HUDEP-2 (cell line): ENCODE data around the gene NAALADL2.

Experiments
- DNase-seq, 76 experiments: peaks; one replicate each; lab custom pipeline; 2025; ENCODE audit not compliant: unreplicated experiment in 76 of 76; lab: John Stamatoyannopoulos, UW

NAALADL2 gene

DNA sequence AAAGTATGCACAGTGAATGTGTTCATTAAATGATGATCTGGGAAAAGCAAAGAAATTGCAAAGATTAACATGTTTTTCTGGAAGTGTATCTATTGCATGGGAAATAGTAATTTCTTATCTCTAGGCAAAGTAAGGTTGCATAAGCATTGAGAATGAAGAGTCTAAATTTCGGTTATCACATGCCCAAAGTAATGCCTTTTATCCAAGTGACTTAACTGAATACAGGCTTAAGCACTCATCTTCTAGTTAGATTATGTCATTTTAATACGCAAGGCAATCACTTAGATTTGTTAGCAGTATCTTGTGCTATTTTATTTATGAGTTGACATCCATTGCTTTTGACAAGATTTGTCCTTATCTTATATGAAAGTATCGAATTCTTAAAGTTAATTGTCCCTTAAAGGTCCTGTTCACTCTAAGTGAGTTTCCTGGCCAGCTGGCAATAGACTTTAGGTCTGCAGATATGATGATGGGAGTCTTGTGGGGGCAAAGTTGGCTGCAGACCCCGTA, 100.5 kb downstream of the NAALADL2 start:
- no peak for DNase-seq

DNA sequence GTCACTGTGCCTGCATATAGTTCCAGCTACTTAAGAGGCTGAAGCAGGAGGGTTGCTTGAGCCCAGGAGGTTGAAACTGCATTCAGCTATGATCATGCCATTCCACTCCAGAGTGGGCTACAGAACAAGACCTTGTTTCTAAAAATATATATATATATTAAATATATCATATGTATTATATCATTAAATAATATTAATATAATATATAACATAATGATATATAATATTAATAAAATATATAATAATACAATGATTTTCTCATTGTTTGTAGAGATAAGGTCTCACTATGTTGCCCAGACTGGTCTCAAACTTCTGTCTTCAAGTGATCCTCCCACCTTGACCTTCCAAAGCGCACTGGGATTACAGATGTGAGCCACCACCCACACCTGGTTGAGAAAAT, 101.8 kb downstream of the NAALADL2 start:
- DNase-seq = no peak

DNA sequence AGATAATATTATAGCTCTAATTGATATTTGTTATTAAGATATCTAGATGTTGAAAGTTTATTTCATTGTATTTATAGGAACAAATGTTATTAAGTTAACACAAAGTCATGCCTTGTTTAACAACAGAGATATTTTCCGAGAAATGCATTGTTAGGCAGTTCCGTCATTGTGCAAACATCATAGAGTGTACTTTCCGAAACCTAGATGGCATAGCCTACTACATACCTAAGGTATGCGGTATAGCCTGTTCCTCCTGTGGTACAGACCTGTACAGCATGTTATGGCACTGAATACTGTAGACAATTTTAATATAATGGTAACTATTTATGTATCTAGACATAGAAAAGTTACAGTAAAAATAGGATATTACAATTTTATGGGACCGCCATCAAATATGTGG, 114.3 kb downstream of the NAALADL2 start:
- DNase-seq = no peak

DNA sequence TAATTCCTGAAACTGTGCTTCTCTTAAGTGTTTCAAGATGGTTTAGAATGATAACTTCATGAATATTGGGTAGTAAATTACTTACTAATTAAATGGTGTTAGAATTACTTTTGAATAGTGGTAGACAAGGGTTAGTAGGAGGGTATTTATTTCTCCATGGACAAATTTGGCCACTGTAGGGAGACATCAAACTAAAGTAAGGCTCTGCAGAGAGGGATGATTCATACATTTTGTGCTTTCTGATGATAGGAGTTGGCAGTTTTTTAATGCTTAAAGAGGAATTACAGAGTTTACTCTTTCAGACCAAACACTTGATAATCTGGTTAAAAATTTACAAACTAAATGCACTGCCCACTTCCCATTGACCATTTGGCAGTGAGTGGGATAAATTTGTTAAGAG, 127.6 kb downstream of the NAALADL2 start:
- no peak for DNase-seq

DNA sequence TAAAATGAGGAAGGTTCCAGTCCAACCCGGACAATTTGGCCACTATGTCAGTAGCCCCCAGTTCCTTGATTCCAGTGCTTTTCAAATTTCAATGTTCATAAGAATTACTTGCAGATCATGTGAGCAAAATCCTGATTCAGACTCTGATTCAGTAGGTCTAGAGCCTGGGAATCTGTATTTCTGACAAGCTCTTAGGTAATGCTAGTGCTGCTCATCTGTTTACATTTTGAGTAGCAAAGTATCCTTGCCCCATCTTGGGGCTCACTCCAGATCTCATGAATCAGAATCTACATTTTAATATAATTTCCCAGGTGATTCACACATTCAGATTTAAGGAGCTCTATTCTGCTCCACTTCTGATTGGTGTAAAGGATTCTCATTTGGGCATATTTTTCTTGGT, 142.0 kb downstream of the NAALADL2 start:
- DNase-seq = no peak

DNA sequence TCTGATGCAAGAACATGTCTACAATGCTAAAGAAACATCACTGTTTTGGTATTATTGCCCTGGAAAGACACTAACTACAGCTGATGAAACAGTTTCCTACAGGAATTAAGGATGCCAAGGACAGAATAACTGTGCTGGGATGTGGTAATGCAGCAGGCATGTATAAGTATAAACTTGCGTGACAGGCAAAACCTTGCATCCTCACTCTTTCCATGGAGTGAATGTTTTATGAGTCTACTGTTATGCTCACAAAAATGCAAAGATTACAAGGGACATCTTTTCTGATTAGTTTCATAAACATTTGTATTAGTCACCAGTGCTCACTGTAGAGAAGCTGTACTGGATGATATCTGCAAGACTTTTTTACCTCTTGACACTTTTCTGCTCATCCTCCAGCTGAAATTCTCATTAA, 143.6 kb downstream of the NAALADL2 start:
- DNase-seq = no peak

DNA sequence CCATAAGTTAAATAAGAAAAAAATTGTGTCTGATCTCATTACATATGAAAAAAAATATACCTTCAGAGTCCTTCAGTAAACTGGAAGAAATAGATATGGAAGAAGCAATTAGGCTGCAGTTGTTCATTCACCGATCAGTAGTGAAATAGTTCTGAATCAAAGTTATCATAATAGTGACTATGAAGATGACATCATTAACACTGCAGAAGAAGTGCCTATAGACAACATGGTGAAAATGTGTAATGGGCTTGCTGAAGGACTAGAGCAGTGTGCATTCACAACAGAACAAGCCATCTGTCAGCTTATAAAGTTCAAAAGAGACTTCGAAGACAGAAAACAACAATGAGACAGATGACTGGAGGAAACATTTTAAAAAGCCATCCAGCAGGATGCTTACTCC, 144.5 kb downstream of the NAALADL2 start:
- no peak for DNase-seq

DNA sequence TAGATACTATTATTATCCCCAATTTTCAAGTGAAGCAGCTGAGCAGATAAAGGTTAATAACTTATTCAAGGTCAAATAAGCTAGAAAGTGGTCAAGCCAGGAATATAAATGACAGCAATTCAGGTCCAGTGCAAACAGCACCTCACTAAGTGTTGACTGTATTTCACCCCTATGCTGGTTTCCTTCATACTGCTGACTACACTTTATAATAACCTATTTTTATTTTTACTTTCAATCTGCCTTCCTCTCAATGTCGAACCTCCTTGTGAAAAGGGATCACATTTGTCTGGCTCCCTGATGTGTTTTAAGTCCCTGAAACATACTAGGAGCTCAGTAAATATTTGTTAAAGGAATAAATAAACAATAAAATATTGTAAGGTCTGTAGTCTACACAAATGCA, 146.1 kb downstream of the NAALADL2 start:
- DNase-seq = no peak

DNA sequence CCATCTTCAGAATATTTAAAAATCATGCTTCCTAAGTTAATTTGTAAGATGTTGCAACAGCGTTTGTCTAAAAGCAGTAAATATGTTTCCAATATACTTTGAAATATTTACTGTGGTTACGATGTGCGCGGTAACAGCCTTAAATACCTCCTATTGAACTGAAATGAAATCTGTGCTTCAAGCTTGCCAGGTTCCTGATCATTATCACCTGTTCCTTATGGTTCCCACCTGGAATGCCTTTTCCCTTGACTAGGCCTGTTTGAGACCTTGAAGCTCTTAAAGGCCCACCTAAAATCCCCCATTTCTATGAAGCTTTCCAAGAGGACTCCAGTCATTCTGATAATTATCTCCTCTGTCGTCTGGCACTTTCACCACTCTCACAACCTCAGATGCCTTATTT, 146.7 kb downstream of the NAALADL2 start:
- no peak for DNase-seq

DNA sequence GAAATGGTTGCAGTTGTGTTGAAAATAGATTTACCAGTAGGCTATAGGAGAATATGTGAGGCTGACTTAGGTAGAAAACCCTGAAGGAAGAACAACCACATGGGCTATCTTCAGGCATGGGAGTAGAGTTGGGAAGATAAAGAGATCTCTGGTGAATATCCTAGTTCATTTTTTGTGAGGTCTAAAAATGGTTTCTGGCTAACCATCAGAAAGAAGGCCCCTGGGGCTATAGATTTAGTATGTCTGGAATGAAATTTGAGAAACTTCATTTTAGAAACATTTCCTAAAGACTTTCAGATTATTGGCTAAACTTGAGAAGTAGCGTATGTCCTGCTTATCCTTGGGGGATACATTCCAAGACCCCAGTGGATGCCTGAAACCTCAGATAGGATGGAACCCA, 148.2 kb downstream of the NAALADL2 start:
- no peak for DNase-seq

DNA sequence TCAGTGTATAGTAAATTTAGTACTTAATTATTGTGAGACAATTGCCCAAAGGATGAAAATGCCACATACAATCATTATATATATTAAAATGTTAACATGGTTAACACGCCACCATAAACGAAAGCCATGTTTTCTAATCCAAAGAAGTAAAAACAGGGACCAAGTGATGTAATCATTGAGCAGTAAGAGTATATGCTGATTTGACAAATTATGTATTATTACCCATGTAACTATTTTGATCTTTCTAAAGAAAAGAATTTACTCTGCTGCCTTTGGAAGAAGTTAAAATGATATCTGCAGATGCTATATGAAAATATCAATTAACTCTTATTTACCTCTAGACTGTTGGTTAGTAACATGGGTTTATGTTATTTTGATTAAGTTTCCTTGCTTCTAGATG, 150.2 kb downstream of the NAALADL2 start:
- no peak for DNase-seq

DNA sequence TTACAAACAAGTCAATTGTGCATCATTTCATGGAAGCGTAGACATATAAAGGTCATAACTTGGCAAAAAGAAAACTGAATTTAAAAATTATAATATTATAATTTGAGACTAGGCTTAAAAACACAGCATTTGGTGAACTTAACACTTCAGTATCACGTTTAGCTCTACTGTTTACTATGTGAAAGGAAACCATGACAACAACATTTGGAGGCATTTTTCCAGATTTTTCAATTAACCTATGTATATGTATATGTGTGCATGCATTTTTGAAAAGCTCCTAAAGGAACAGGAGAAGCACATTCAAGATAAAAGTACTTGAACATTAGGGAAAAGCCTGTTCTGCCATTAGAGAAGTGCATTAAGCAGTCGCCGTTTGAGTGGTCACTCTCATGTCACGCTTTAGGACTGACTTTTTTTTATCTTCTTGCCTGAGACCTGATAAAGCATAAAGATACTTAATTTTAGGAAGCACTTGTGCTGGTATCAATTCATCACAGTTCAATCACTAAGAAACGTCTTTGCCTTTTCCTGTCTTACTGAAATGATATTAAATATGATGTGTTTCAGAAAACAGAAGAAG, 156.0 kb downstream of the NAALADL2 start:
- DNase-seq = peak in 1 of 76 experiments; percentile 23

DNA sequence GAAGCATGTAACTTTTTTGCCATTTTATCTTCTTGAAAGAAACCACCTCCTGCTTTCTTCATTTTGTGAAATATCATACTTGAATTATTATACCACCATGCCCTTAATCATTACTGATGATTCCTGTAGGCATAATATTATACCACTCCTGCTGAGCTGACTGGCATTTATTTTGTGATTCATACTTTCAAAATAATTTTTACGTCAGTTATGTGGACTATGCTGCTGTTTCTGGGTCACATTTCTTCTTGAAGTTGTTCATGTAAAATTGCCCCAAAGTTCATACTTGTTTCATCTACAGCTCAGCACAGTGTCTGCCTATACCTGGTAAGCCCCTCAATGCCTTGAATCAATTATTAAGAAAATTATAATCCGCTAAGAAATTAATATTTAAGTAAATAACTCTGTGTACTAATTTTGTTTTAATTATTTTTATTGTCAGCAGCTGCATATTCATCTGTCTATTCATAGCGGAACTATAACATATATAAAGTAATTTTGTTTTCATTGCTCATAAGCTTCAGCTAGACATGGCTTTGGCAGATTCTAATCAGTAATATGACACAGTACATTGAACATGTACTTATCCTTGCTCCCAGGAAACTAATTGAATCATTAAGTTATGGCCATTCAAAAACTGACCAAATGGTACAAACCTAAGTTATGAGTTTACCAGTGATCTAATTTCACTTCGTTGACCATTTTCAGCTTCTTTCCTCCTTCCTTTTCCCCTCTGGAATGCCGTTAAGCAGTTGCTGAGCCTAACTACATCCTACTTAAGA, 160.0 kb downstream of the NAALADL2 start:
- DNase-seq = no peak

DNA sequence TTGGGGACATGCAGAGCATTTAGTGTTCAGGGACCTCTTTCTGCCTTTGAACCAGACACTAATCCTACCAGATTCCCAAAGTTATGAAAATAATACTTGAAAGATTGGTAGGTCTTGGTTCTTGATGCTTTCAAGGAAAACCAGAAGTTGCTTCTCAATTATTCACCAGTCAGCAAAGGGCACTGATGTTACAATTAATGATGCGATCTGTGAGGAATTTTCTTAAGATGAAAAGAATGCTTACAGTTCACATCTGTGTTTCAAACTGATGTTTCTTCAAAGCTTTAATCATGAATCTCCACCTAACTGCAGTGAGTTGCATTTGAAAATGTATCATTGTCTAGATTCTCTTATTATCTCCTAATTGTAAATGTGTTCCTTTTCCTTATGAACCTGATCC, 161.0 kb downstream of the NAALADL2 start:
- DNase-seq = no peak

DNA sequence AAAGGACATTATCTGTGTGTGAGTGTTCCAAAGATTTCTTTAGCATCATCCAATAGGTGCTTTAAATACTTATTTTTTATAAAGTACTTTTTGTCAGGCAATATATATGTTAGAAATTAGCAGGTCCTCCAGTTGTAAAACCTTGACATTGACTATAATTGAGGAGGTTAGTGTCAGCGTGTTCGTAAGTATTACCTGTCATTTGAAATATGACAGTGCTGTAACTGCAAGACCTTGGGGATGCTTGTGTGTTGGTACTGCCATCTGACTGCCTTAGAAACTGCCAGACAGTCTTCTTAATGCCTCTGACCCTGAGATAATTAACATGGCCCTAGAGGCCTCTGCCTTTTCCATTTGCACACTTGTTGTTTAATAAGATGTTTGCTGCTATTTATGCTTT, 170.7 kb downstream of the NAALADL2 start:
- DNase-seq = no peak

DNA sequence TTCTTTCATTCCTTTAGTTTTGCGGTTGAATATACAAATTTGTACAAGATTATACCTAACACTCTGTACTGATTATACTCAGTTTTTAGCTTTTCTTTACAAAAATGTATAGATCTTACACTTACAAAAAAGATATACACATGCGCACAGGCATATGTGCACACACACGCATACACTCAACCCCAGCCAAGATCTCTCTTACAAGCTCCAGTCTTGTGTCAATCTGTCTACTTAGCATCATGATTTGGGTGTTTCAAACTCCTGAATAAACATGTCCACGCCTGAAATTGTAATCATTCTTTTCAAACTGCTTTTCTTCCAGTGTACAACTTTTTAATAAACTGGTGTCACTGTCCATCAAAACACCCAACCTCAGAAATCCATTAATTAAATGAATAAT, 180.7 kb downstream of the NAALADL2 start:
- DNase-seq = no peak

DNA sequence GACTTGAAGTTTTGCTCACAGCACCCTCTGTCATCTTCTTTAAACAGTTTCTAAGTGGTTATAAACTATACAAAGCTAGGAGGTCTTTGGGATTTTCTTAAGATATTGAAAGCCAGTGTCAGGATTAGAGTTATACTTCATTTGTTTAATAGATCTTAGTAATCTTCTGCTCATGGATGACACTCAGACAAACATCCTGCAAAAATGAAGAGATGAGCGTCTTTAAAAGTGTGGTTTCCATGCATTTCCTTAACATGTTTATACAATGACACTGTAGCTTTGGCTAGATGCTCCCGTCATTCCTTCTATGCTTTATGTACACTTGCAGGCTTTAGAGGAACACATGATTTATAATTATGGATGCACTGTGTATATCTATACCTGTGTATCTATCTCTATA, 182.2 kb downstream of the NAALADL2 start:
- DNase-seq = no peak

DNA sequence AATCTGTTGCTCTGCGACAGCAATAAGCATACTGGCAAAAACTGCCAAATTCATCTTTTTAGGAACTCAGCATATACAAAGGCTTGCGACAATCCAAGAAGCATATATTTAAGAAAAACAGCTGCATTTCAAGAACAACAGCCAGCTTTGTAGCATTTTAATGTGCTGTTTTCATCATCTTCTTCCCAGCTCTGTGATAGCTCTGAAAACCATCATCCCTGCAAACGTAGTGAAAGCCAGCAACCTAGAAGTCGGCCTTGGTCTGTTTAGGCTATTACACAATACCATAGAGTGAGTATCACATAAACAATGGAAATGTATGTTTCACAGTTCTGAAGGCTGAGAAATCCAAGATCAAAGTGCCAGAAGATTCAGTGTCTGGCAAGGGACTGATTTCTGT, 187.5 kb downstream of the NAALADL2 start:
- DNase-seq = no peak

DNA sequence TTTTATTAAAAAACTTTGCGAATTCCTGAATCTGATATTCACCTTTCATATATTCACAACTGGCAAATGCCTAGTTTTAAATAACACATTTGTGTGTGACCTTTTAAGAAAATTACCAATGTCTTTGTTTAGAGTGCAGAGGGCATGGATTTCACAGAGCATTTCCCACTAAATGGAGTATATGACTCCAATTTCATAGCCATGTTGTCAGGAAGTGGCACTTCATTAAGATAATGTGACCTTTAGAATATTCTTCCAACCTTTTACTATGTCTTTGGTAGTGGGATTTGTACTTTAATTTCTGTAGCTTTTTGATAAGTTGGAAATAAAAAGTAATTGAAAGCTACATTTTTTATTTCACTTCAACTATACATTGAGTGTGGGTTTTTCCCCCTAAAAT, 188.7 kb downstream of the NAALADL2 start:
- DNase-seq = no peak

DNA sequence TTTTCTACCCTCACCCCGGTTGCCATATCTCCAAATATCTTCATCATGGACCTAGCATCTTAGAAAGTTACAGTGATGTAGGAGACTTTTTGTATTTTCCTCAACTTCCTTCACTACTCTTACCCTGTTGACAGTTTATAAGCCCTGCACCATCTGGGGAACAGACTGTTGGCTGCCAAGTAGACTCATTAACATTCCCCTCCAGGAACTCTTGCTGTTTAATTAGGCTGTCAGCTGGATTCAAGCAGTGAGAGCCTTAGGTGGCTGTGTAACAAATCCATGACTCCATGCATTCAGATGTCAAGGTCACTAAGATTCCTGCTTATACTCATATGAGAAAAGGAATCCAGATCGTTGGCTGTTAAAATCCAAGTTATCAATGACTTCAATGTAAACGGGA, 198.3 kb downstream of the NAALADL2 start:
- DNase-seq = no peak

DNA sequence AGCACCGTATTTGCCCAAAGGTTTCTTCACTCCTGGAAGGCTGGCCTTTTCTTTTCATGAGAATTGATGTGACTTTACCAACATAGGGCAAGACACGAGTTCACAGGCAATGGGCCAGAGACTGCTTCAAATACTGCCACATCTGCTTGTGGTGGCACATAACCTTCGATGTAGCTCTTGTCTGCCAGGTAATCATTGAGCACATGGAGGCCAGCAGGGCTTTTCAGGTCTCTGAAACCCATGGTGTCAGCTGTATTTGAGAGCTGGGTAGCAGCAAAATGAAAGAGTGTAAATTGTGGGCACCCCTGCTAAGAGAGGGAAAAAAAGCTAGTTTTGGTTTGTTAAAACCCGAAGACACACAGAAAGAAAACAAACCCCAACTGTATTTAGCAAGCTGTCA, 200.7 kb downstream of the NAALADL2 start:
- no peak for DNase-seq

DNA sequence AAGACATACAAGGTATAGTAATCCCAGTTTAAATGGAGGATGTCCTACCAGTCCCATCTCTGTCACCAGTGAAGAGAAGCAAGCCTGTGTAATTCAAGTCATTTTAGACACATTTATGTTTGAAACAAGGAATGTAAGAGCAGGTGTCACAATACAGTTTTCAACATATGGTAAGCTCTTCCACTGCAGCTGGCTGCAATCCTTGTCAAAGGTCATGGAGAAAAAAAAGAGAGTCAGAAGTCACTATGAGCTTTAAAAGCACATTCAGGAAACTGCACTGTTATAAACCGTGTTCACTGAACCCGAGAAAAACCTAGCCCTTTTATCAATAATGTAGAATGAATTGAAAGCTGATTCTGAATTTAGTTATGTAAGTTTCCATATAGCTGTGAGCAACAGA, 206.4 kb downstream of the NAALADL2 start:
- DNase-seq = no peak
